GM12878 (cell line): ENCODE data around the gene SYT3. TPM values are rescaled to one million over a fixed set of nuclear protein-coding genes. Genes with fewer than 3 reads are reported as not detected.

Experiments
- ATAC-seq: fragments of 200-7000 bp; cut with Tn5 transposase; 3 replicates; pipeline ENCODE4 v1.9.1; 2020; ENCODE audit warnings: mild to moderate bottlenecking, moderate library complexity
- BruUV-seq: library from RNA; stranded (reverse); fragments of 400-500 nt; replicated peaks from 2 replicates; lab custom pipeline; 2021; lab: Mats Ljungman, UMichigan
- CTCF ChIA-PET: fragments of 300-600 bp; sonication (Branson Sonifier 250); formaldehyde crosslinking; extraction: SDS; loops from one replicate; lab custom pipeline; 2021; ENCODE audit warnings: inconsistent platforms; lab: Yijun Ruan, JAX
- POLR2A ChIA-PET: fragments of 350-600 bp; formaldehyde crosslinking; extraction: SDS; loops from one replicate; lab custom pipeline; 2021; ENCODE audit warnings: inconsistent platforms; lab: Charles Lee
- RAD21 ChIA-PET: fragments of 300-600 bp; sonication (Branson Sonifier 250); formaldehyde crosslinking; loops from one replicate; lab custom pipeline; 2023; ENCODE audit warnings: antibody characterized with exemption; ENCODE audit not compliant: unreplicated experiment; lab: Charles Lee
- SMC1A ChIA-PET: fragments of 300-600 bp; sonication (Branson Sonifier 250); formaldehyde crosslinking; loops from one replicate; lab custom pipeline; 2023; ENCODE audit not compliant: unreplicated experiment, uncharacterized antibody; lab: Charles Lee
- DNase-seq: peaks from one replicate; pipeline ENCODE4 v3.0.0-alpha.2; 2011; ENCODE audit warnings: low read depth, low spot score
- FAIRE-seq: peaks from 3 replicates; lab custom pipeline; 2011; peaks lifted over from hg19 to GRCh38; lab: Jason Lieb, UNC
- H2AFZ ChIP-seq: 2 replicates; pipeline ENCODE4 v1.6.0; 2011; ENCODE audit warnings: low read depth, low read length, control low read depth; ENCODE audit not compliant: control insufficient read depth
- H3K27ac ChIP-seq: 2 replicates; pipeline ENCODE4 v1.5.1; 2011; ENCODE audit warnings: control low read depth; ENCODE audit not compliant: control insufficient read depth, insufficient read depth
- H3K27me3 ChIP-seq, 2 experiments: replicated peaks in 1 of 2; 2 replicates each; pipeline versions ENCODE4 v1.6.0 to v1.6.1; 2011; ENCODE audit warnings: low read length in 1 of 2; ENCODE audit not compliant: control insufficient read depth in 2 of 2, insufficient read depth in 2 of 2
- H3K36me3 ChIP-seq, 2 experiments: 2 replicates each; pipeline ENCODE4 v1.5.1; 2011; ENCODE audit warnings: low read length in 1 of 2; ENCODE audit not compliant: control insufficient read depth in 2 of 2, insufficient read depth in 2 of 2
- H3K4me1 ChIP-seq: 2 replicates; pipeline ENCODE4 v1.6.1; 2011; ENCODE audit warnings: mild to moderate bottlenecking, low read length, moderate library complexity, mixed read lengths; ENCODE audit not compliant: control insufficient read depth, insufficient read depth
- H3K4me2 ChIP-seq: 2 replicates; pipeline ENCODE4 v1.6.0; 2011; ENCODE audit warnings: control low read depth; ENCODE audit not compliant: control insufficient read depth, insufficient read depth
- H3K4me3 ChIP-seq: fragments of 200-600 bp; sonication (generic); 2 replicates; pipeline ENCODE4 v1.5.1; 2016
- H3K79me2 ChIP-seq: 2 replicates; pipeline ENCODE4 v1.6.0; 2011; ENCODE audit warnings: low read length; ENCODE audit not compliant: control insufficient read depth, insufficient read depth
- H3K9ac ChIP-seq: 2 replicates; pipeline ENCODE4 v1.8.0; 2011; ENCODE audit warnings: low read length, control low read depth, mixed read lengths; ENCODE audit not compliant: control insufficient read depth, insufficient read depth
- H3K9me3 ChIP-seq: replicated peaks from 3 replicates; pipeline ENCODE4 v1.5.1; 2011; ENCODE audit warnings: mild to moderate bottlenecking, low read length; ENCODE audit not compliant: control insufficient read depth, insufficient read depth
- H4K20me1 ChIP-seq: 2 replicates; pipeline ENCODE4 v1.6.0; 2011; ENCODE audit not compliant: control insufficient read depth, insufficient read depth
- BCL3 ChIP-seq: IDR thresholded peaks from 2 replicates; pipeline ENCODE4 v1.6.1; 2011; ENCODE audit warnings: borderline replicate concordance, low read depth, mild to moderate bottlenecking, moderate library complexity, low read length; ENCODE audit not compliant: insufficient read depth, poor library complexity, severe bottlenecking
- CHD4 ChIP-seq: fragments of 200-600 bp; sonication (generic); IDR thresholded peaks from 2 replicates; pipeline ENCODE4 v1.6.1; 2016; ENCODE audit warnings: mild to moderate bottlenecking
- PKNOX1 ChIP-seq: fragments of 450-650 bp; IDR thresholded peaks from 2 replicates; pipeline ENCODE4 v1.6.1; 2016; ENCODE audit warnings: mild to moderate bottlenecking
- STAT3 ChIP-seq: IDR thresholded peaks from 2 replicates; pipeline ENCODE4 v1.6.1; 2011; ENCODE audit warnings: low read depth, low read length, improper control_type of control experiment
- TBL1XR1 ChIP-seq: IDR thresholded peaks from 2 replicates; pipeline ENCODE4 v1.6.1; 2012; ENCODE audit warnings: low read depth, low read length, improper control_type of control experiment
- WGBS: methylation state at CpG from one replicate; pipeline ENCODE4 v1.1.6; 2016; ENCODE audit warnings: low lambda C conversion rate; ENCODE audit not compliant: insufficient replicate concordance, insufficient coverage; ENCODE audit errors: missing lambda C conversion rate; 5-methylcytosine and 5-hydroxymethylcytosine counted together
- in situ Hi-C: fragments of 300-500 bp; cut with MboI; formaldehyde crosslinking; loops from 9 replicates; pipeline ENCODE4 v1.14.3; 2018; ENCODE audit warnings: mixed read lengths
- intact Hi-C: fragments of 100-400 bp; cut with micrococcal nuclease; formaldehyde crosslinking; loops from one replicate; pipeline ENCODE4 v1.14.2; 2022; ENCODE audit not compliant: unreplicated experiment
- polyA plus RNA-seq, 11 experiments: library from polyadenylated mRNA; depleted of rRNA in 4 of 11; unstranded in 6 of 11; stranded (reverse) in 5 of 11; fragments of >200 nt; fragmentation: Nextera tagmentation in 4 of 11; fragmentation: Illumina TruSeq in 1 of 11; extraction: Ambion mirVana in 4 of 11; extraction: Trizol in 1 of 11; gene quantifications; 1 replicate in 1 of 11; 2 replicates in 10 of 11; pipeline versions ENCODE4 v1.2.1 to v1.2.3, GENCODE V29; 2011 to 2016; ENCODE audit warnings: inconsistent platforms in 2 of 11, missing spikeins in 2 of 11, low read depth in 1 of 11
- total RNA-seq, 4 experiments: library from RNA; depleted of rRNA in 3 of 4; stranded (reverse); fragments of >200 nt in 3 of 4; fragmentation: Illumina TruSeq in 1 of 4; extraction: Trizol in 1 of 4; gene quantifications; 2 replicates each; pipeline versions ENCODE4 v1.2.1 to v1.2.3, GENCODE V29; 2013 to 2021
- TF ChIP-seq, protein P1 (sequence below), 3 experiments: IDR thresholded peaks in 2 of 3; conservative IDR thresholded peaks in 1 of 3; 2 replicates each; pipeline ENCODE4 v1.5.1; 2011; ENCODE audit warnings: low read depth in 3 of 3, low read length in 3 of 3, mild to moderate bottlenecking in 3 of 3, control low read depth in 2 of 3, moderate library complexity in 2 of 3, inconsistent platforms in 1 of 3, mixed read lengths in 1 of 3; ENCODE audit not compliant: control insufficient read depth in 2 of 3, insufficient read depth in 1 of 3; ENCODE audit errors: extremely low read depth in 1 of 3

SYT3 gene
- total and polyA plus RNA-seq, 10 of the 15 experiments (the other 5 are each of a cell fraction or from before 2014, with no cell fraction given) = 0.05 to 0.18 TPM; not detected in 8

- DNase-seq = no peak
- Histone ChIP-seq H3K4me1 (no peaks in the 10 kb centered on the region), H3K27ac (no peak overlapping the region), H3K9me3 (peaks cover 3% of the 10 kb centered on the region; the same call in 1 of the 3 replicates), H4K20me1 (no peaks in the 10 kb centered on the region), H3K9ac (no peak overlapping the region)
- intact Hi-C loops = no loop called here
- TF ChIP-seq CHD4 = no peak
- TF ChIP-seq, protein P1, sequence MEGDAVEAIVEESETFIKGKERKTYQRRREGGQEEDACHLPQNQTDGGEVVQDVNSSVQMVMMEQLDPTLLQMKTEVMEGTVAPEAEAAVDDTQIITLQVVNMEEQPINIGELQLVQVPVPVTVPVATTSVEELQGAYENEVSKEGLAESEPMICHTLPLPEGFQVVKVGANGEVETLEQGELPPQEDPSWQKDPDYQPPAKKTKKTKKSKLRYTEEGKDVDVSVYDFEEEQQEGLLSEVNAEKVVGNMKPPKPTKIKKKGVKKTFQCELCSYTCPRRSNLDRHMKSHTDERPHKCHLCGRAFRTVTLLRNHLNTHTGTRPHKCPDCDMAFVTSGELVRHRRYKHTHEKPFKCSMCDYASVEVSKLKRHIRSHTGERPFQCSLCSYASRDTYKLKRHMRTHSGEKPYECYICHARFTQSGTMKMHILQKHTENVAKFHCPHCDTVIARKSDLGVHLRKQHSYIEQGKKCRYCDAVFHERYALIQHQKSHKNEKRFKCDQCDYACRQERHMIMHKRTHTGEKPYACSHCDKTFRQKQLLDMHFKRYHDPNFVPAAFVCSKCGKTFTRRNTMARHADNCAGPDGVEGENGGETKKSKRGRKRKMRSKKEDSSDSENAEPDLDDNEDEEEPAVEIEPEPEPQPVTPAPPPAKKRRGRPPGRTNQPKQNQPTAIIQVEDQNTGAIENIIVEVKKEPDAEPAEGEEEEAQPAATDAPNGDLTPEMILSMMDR (IDR thresholded peaks at IDR 0.05 in 2 of 3, conservative IDR thresholded peaks at IDR 0.05 in 1 of 3; ENCODE audit: control insufficient read depth in 2 of 3, extremely low read depth in 1 of 3, insufficient read depth in 1 of 3, low read depth in 3 of 3, low read length in 3 of 3) = 0 out of 6 replicates have a peak, but pooled peaks of 1 of the 3 experiments have one; percentile 10
- no peak for TF ChIP-seq BCL3
- no peak for TF ChIP-seq TBL1XR1
- TF ChIP-seq STAT3 = no peak
- no peak for TF ChIP-seq PKNOX1
- TF ChIP-seq, all 136 proteins: peak for 1
- in situ Hi-C loops = no loop called here
- ChIA-PET CTCF (no interaction called here), SMC1A (no interaction called here), POLR2A (no interaction called here), RAD21 (no interaction called here)
- Histone ChIP-seq H2AFZ (no peak overlapping the region), H3K79me2 (no peaks in the 10 kb centered on the region), H3K4me2 (no peak overlapping the region), H3K27me3 (no peaks in the 10 kb centered on the region; a peak in 1 of 4 replicates), H3K4me3 (no peak overlapping the region), H3K36me3 (no peaks in the 10 kb centered on the region)
- FAIRE-seq = no peak
- WGBS = 48% methylated on average over 20 of the region's 20 CpGs
- BruUV-seq = no TSS peak
- no peak for ATAC-seq
Measured at GRCh38 chr19:50632151-50632835, 7.4 kb downstream of the SYT3 start.
